Liver (tissue), 9 donors: ENCODE measurements around the gene TWIST2. TPM values are rescaled to one million over a fixed set of nuclear protein-coding genes. Genes with fewer than 3 reads are reported as not detected.

Experiments used
- DNase-seq: peaks from one replicate; pipeline ENCODE4 v3.0.0-alpha.2; 2017; ENCODE audit warnings: low spot score
- H3K27ac ChIP-seq, 2 donors: one replicate each; pipeline ENCODE4 v1.7.0; 2013; ENCODE audit warnings: inconsistent platforms in 2 of 2, low read length in 2 of 2, control low read depth in 1 of 2, low read depth in 1 of 2, mild to moderate bottlenecking in 1 of 2
- H3K27me3 ChIP-seq, 4 donors: one replicate each; pipeline versions ENCODE4 v1.6.1 to v1.7.0; 2013; ENCODE audit warnings: low read length in 3 of 4, inconsistent platforms in 1 of 4, mild to moderate bottlenecking in 1 of 4, moderate library complexity in 1 of 4; ENCODE audit not compliant: control insufficient read depth in 4 of 4, insufficient read depth in 4 of 4
- H3K36me3 ChIP-seq, 4 donors: one replicate each; pipeline versions ENCODE4 v1.6.1 to v1.7.0; 2013; ENCODE audit warnings: low read length in 3 of 4, mild to moderate bottlenecking in 3 of 4, low read depth in 1 of 4, moderate library complexity in 1 of 4; ENCODE audit not compliant: control insufficient read depth in 4 of 4, insufficient read depth in 3 of 4
- H3K4me1 ChIP-seq, 4 donors: one replicate each; pipeline versions ENCODE4 v1.6.1 to v1.7.0; 2013; ENCODE audit warnings: low read length in 3 of 4, mild to moderate bottlenecking in 3 of 4, moderate library complexity in 1 of 4; ENCODE audit not compliant: control insufficient read depth in 4 of 4, insufficient read depth in 4 of 4
- H3K4me3 ChIP-seq, 3 donors: one replicate each; pipeline versions ENCODE4 v1.6.1 to v1.7.0; 2013; ENCODE audit warnings: low read length in 3 of 3, control low read depth in 1 of 3, low read depth in 1 of 3, mild to moderate bottlenecking in 1 of 3
- H3K9ac ChIP-seq, 2 donors: one replicate each; pipeline ENCODE4 v1.7.0; 2013; ENCODE audit warnings: low read length in 2 of 2, mild to moderate bottlenecking in 2 of 2, moderate library complexity in 2 of 2, control low read depth in 1 of 2, low read depth in 1 of 2
- H3K9me3 ChIP-seq, 4 donors: one replicate each; pipeline versions ENCODE4 v1.6.1 to v1.7.0; 2013; ENCODE audit warnings: low read length in 3 of 4; ENCODE audit not compliant: control insufficient read depth in 4 of 4
- ATF3 ChIP-seq: IDR thresholded peaks from 2 replicates; pipeline ENCODE4 v1.6.1; 2016; ENCODE audit warnings: antibody characterized with exemption
- FOXA1 ChIP-seq: IDR thresholded peaks from 2 replicates; pipeline ENCODE4 v1.6.1; 2016; ENCODE audit warnings: antibody characterized with exemption
- FOXA2 ChIP-seq: IDR thresholded peaks from 2 replicates; pipeline ENCODE4 v1.6.1; 2016; ENCODE audit warnings: antibody characterized with exemption
- GABPA ChIP-seq, 2 donors: IDR thresholded peaks in 1 of 2; conservative IDR thresholded peaks in 1 of 2; 2 replicates each; pipeline ENCODE4 v1.6.1; 2016; ENCODE audit warnings: antibody characterized with exemption in 2 of 2, mild to moderate bottlenecking in 1 of 2, moderate library complexity in 1 of 2
- HNF4A ChIP-seq, 2 donors: conservative IDR thresholded peaks; 2 replicates each; pipeline ENCODE4 v1.6.1; 2016; ENCODE audit warnings: antibody characterized with exemption in 2 of 2, mild to moderate bottlenecking in 2 of 2
- HNF4G ChIP-seq: IDR thresholded peaks from 2 replicates; pipeline ENCODE4 v1.6.1; 2016; ENCODE audit warnings: antibody characterized with exemption
- JUND ChIP-seq, 2 donors: IDR thresholded peaks; 2 replicates each; pipeline ENCODE4 v1.6.1; 2016; ENCODE audit warnings: antibody characterized with exemption in 2 of 2
- NR2F2 ChIP-seq: IDR thresholded peaks from 2 replicates; pipeline ENCODE4 v1.6.1; 2016; ENCODE audit warnings: antibody characterized with exemption
- RAD21 ChIP-seq, 2 donors: IDR thresholded peaks; 2 replicates each; pipeline ENCODE4 v1.6.1; 2016; ENCODE audit warnings: antibody characterized with exemption in 2 of 2, mild to moderate bottlenecking in 2 of 2
- REST ChIP-seq: IDR thresholded peaks from 2 replicates; pipeline ENCODE4 v1.6.1; 2016; ENCODE audit warnings: antibody characterized with exemption, mild to moderate bottlenecking
- RXRA ChIP-seq, 2 donors: IDR thresholded peaks; 2 replicates each; pipeline ENCODE4 v1.6.1; 2017 to 2018; ENCODE audit warnings: antibody characterized with exemption in 2 of 2, mild to moderate bottlenecking in 1 of 2
- SP1 ChIP-seq: IDR thresholded peaks from 2 replicates; pipeline ENCODE4 v1.6.1; 2018; ENCODE audit warnings: antibody characterized with exemption, mild to moderate bottlenecking
- TAF1 ChIP-seq: conservative IDR thresholded peaks from 2 replicates; pipeline ENCODE4 v1.6.1; 2016; ENCODE audit warnings: antibody characterized with exemption, mild to moderate bottlenecking
- YY1 ChIP-seq: IDR thresholded peaks from 2 replicates; pipeline ENCODE4 v1.6.1; 2016; ENCODE audit warnings: antibody characterized with exemption, mild to moderate bottlenecking
- ZBTB33 ChIP-seq: IDR thresholded peaks from 2 replicates; pipeline ENCODE4 v1.6.1; 2016; ENCODE audit warnings: antibody characterized with exemption
- WGBS: extraction: QIAGEN DNeasy Blood & Tissue Kit; methylation state at CpG from one replicate; pipeline ENCODE4 v1.1.7; 2013; 5-methylcytosine and 5-hydroxymethylcytosine counted together
- polyA plus RNA-seq, 2 donors: library from polyadenylated mRNA; stranded (reverse) in 1 of 2; unstranded in 1 of 2; fragments of 200-250 nt in 1 of 2; fragments of >200 nt in 1 of 2; fragmentation: Nextera tagmentation in 1 of 2; extraction: Ambion mirVana in 1 of 2; gene quantifications; one replicate each; pipeline versions ENCODE4 v1.2.1 to v1.2.3, GENCODE V29; 2013 to 2015
- total RNA-seq, 2 donors: library from RNA; depleted of rRNA; stranded (reverse); fragments of >200 nt; gene quantifications; one replicate each; pipeline ENCODE4 v1.2.3, GENCODE V29; 2014
- TF ChIP-seq, protein P1 (sequence below): fragments of 150-350 bp; IDR thresholded peaks from 2 replicates; pipeline ENCODE4 v1.5.1; 2017; ENCODE audit warnings: improper control_type of control experiment, low read depth, low read length; ENCODE audit not compliant: missing input control
- TF ChIP-seq, protein P2 (sequence below): IDR thresholded peaks from 2 replicates; pipeline ENCODE4 v1.6.1; 2016; ENCODE audit warnings: antibody characterized with exemption
- donor health status: healthy.
- donor health status: healthy.
- donor health status: healthy.
- donor health status: healthy.
- donor health status: healthy.

Gene TWIST2
- total and polyA plus RNA-seq, 4 donors = 0.17 to 0.20 (median 0.19) TPM; not detected in 1

GRCh38 chr2:238859636-238860347, 11.9 kb downstream of the TWIST2 start (continued):
- TF ChIP-seq ZBTB33 = no peak
- TF ChIP-seq JUND (IDR thresholded peaks at IDR 0.05) = no peak

DNA sequence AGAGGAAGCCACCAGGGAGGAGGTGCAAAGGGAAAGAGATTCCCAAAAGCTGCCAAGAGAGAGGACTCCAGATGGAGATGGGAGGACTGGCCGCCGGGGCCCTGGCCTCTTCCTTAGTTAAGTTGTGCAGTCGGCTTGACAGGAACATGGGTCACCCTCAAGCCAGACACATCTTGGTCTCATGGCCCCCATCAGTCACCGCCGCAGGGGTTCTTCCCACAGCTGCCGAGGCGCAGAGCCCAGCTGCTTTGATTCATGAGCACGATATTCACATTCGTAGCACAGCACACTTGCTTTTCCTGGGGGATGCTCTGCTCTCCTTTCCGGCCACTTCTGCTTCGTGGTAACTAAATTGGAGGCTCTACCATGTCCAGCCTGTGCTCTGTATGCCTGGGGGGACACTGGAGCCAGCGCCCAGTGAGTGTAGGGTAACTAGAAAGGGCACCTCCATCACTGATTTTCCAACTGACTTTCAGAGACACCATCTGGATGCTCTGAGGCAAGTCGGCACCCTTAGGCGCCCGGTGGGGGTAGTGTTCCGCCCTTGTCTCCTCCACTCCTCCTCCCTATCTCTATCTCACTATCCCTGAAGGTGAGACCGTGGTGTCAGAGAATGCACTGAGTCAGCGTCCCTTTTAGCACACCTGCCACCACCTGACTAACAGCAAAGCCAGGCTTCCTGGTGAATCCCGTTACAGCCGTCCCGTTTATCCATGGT, 13.3 kb downstream of the TWIST2 start:
- 77% methylated on average over 21 of the region's 21 CpGs for WGBS
- H3K27ac ChIP-seq = no peak overlapping the region
- no peak overlapping the region for H3K9ac ChIP-seq
- H3K4me3 ChIP-seq = no peak overlapping the region
- no peaks in the 10 kb centered on the region for H3K27me3 ChIP-seq
- H3K36me3 ChIP-seq = no peaks in the 10 kb centered on the region
- peak; percentile 69 to 77 for TF ChIP-seq RXRA (IDR thresholded peaks at IDR 0.05)
- TF ChIP-seq TAF1 = no peak
- DNase-seq = no peak
- no peaks in the 10 kb centered on the region for H3K4me1 ChIP-seq
- no peaks in the 10 kb centered on the region for H3K9me3 ChIP-seq

DNA sequence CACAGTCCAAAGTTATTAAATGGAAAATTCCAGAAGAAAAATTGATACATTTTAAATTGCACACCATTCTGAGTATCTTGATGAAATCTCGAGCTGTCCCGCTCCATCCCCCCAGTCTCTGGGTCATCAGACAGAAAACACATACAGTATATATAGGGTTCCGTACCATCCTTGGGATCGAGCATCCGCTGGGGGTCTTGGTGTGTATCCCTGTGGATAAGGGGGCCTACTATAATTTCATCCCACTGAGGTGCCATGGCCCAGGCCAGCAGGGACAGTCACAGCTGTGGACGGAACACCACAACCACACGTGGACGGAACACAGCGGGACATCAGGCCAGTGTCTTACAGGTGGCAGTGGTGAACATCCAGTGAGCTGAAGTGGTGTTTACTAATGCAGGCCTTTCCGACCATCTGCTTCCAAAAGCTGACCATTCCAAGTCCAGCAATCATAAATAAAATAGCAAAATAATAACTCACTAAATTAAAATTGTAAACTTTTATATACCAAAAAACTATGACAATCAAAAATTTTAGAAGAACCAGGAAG, 14.0 kb downstream of the TWIST2 start:
- Histone ChIP-seq H3K27ac (no peak overlapping the region), H3K36me3 (no peaks in the 10 kb centered on the region), H3K4me3 (no peak overlapping the region), H3K4me1 (no peaks in the 10 kb centered on the region), H3K9me3 (no peaks in the 10 kb centered on the region), H3K27me3 (no peaks in the 10 kb centered on the region), H3K9ac (no peak overlapping the region)
- TF ChIP-seq ATF3 (no peak), HNF4G (no peak), FOXA1 (no peak), RAD21 (IDR thresholded peaks at IDR 0.05) (no peak), GABPA (IDR thresholded peaks at IDR 0.05 in 1 of 2, conservative IDR thresholded peaks at IDR 0.05 in 1 of 2) (no peak), SP1 (no peak), REST (no peak), RXRA (IDR thresholded peaks at IDR 0.05) (no peak), JUND (IDR thresholded peaks at IDR 0.05) (no peak), FOXA2 (no peak), ZBTB33 (no peak), HNF4A (conservative IDR thresholded peaks at IDR 0.05) (no peak), YY1 (no peak), NR2F2 (no peak), TAF1 (no peak)
- TF ChIP-seq, protein P1, sequence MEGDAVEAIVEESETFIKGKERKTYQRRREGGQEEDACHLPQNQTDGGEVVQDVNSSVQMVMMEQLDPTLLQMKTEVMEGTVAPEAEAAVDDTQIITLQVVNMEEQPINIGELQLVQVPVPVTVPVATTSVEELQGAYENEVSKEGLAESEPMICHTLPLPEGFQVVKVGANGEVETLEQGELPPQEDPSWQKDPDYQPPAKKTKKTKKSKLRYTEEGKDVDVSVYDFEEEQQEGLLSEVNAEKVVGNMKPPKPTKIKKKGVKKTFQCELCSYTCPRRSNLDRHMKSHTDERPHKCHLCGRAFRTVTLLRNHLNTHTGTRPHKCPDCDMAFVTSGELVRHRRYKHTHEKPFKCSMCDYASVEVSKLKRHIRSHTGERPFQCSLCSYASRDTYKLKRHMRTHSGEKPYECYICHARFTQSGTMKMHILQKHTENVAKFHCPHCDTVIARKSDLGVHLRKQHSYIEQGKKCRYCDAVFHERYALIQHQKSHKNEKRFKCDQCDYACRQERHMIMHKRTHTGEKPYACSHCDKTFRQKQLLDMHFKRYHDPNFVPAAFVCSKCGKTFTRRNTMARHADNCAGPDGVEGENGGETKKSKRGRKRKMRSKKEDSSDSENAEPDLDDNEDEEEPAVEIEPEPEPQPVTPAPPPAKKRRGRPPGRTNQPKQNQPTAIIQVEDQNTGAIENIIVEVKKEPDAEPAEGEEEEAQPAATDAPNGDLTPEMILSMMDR = no peak
- TF ChIP-seq, protein P2, sequence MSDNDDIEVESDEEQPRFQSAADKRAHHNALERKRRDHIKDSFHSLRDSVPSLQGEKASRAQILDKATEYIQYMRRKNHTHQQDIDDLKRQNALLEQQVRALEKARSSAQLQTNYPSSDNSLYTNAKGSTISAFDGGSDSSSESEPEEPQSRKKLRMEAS = no peak
- DNase-seq = no peak
- 94% methylated on average over 10 of the region's 10 CpGs for WGBS
